SK-N-SH (cell line): Measurements from ENCODE around the gene CNTNAP5. TPM values are rescaled to one million over a fixed set of nuclear protein-coding genes. Genes with fewer than 3 reads are reported as not detected.

Source experiments
- CTCF ChIA-PET: fragments of 300-600, 350-600 bp; formaldehyde crosslinking; extraction: SDS; loops from one replicate; lab custom pipeline; 2021; lab: Yijun Ruan, JAX
- POLR2A ChIA-PET: fragments of 350-600 bp; sonication (Branson Sonifier 250); formaldehyde crosslinking; extraction: SDS; loops from one replicate; lab custom pipeline; 2020; ENCODE audit warnings: antibody characterized with exemption, inconsistent platforms; lab: Yijun Ruan, JAX
- DNase-seq: peaks from one replicate; pipeline ENCODE4 v3.0.0; 2012
- H2AFZ ChIP-seq: fragments of 200-600 bp; sonication (generic); 2 replicates; pipeline ENCODE4 v1.8.1; 2016; ENCODE audit warnings: antibody characterized with exemption, mild to moderate bottlenecking, low read depth
- H3F3A ChIP-seq: fragments of 200-600 bp; sonication (generic); replicated peaks from 2 replicates; pipeline ENCODE3; 2016; ENCODE audit warnings: antibody characterized with exemption, mild to moderate bottlenecking; ENCODE audit not compliant: insufficient read depth
- H3K27ac ChIP-seq, 2 experiments: fragments of 200-500 bp in 1 of 2; fragments of 200-600 bp in 1 of 2; sonication (Bioruptor generic) in 1 of 2; sonication (generic), shearing (Covaris generic) in 1 of 2; 2 replicates each; pipeline versions ENCODE4 v1.5.1 to v1.6.1; 2014 to 2016; ENCODE audit warnings: low read depth in 2 of 2, inconsistent platforms in 1 of 2, low read length in 1 of 2, mild to moderate bottlenecking in 1 of 2, mixed read lengths in 1 of 2
- H3K27me3 ChIP-seq: fragments of 200-600 bp; sonication (generic), shearing (Covaris generic); 2 replicates; pipeline ENCODE4 v1.6.1; 2016; ENCODE audit warnings: mixed run types; ENCODE audit not compliant: insufficient read depth
- H3K36me3 ChIP-seq, 2 experiments: fragments of 200-500 bp in 1 of 2; fragments of 200-600 bp in 1 of 2; sonication (Bioruptor generic) in 1 of 2; sonication (generic) in 1 of 2; replicated peaks in 1 of 2; 2 replicates each; pipeline versions ENCODE3 to v1.5.1; 2014 to 2016; ENCODE audit warnings: low read length in 1 of 2, mild to moderate bottlenecking in 1 of 2; ENCODE audit not compliant: insufficient read depth in 2 of 2, control insufficient read depth in 1 of 2
- H3K4me1 ChIP-seq, 2 experiments: fragments of 200-500 bp in 1 of 2; fragments of 200-600 bp in 1 of 2; sonication (Bioruptor generic) in 1 of 2; sonication (generic), shearing (Covaris generic) in 1 of 2; 2 replicates each; pipeline versions ENCODE4 v1.5.1 to v1.6.1; 2014 to 2016; ENCODE audit warnings: low read depth in 1 of 2, low read length in 1 of 2, mixed run types in 1 of 2; ENCODE audit not compliant: insufficient read depth in 2 of 2, control insufficient read depth in 1 of 2
- H3K4me2 ChIP-seq: fragments of 200-600 bp; sonication (generic), shearing (Covaris generic); 2 replicates; pipeline ENCODE4 v1.6.1; 2017; ENCODE audit warnings: mixed run types
- H3K4me3 ChIP-seq, 2 experiments: fragments of 200-500 bp in 1 of 2; fragments of 200-600 bp in 1 of 2; sonication (Bioruptor generic) in 1 of 2; sonication (generic), shearing (Covaris generic) in 1 of 2; 2 replicates each; pipeline versions ENCODE4 v1.5.1 to v1.8.1; 2014 to 2016; ENCODE audit warnings: low read depth in 2 of 2, inconsistent platforms in 1 of 2, low read length in 1 of 2, mild to moderate bottlenecking in 1 of 2, mixed read lengths in 1 of 2, moderate library complexity in 1 of 2
- H3K79me2 ChIP-seq: fragments of 200-600 bp; sonication (generic); 2 replicates; pipeline ENCODE4 v1.8.1; 2017; ENCODE audit warnings: mild to moderate bottlenecking; ENCODE audit not compliant: insufficient read depth
- H3K9ac ChIP-seq: fragments of 200-600 bp; sonication (generic); 2 replicates; pipeline ENCODE4 v1.6.1; 2017; ENCODE audit warnings: mixed run types
- H3K9me2 ChIP-seq: fragments of 200-600 bp; sonication (generic); 2 replicates; pipeline ENCODE4 v1.6.1; 2017; ENCODE audit warnings: mixed run types
- H3K9me3 ChIP-seq: fragments of 200-600 bp; sonication (generic); 2 replicates; pipeline ENCODE4 v1.6.1; 2017; ENCODE audit warnings: mixed run types, mild to moderate bottlenecking, moderate library complexity
- H4K20me1 ChIP-seq: fragments of 200-600 bp; sonication (generic); 2 replicates; pipeline ENCODE4 v1.6.1; 2017; ENCODE audit warnings: mild to moderate bottlenecking, mixed run types; ENCODE audit not compliant: insufficient read depth
- CHD2 ChIP-seq: fragments of 150-350 bp; IDR thresholded peaks from 2 replicates; pipeline ENCODE4 v1.6.1; 2018; ENCODE audit warnings: low read length; ENCODE audit not compliant: partially characterized antibody
- EZH2phosphoT487 ChIP-seq: fragments of 200-600 bp; sonication (generic); IDR thresholded peaks from 2 replicates; pipeline ENCODE4 v1.6.1; 2017; ENCODE audit warnings: low read depth, mixed run types, mild to moderate bottlenecking, antibody characterized with exemption, moderate library complexity, borderline replicate concordance
- FOXJ3 ChIP-seq: sonication (generic); formaldehyde crosslinking; IDR thresholded peaks from 2 replicates; pipeline ENCODE4 v1.5.1; 2020; ENCODE audit warnings: mild to moderate bottlenecking, missing genetic modification reagents
- GABPA ChIP-seq: IDR thresholded peaks from 2 replicates; pipeline ENCODE4 v1.4.0; 2012; ENCODE audit warnings: low read depth, mild to moderate bottlenecking
- GATA2 ChIP-seq: sonication (generic); formaldehyde crosslinking; IDR thresholded peaks from 2 replicates; pipeline ENCODE4 v1.5.0; 2020; ENCODE audit warnings: mild to moderate bottlenecking, missing genetic modification reagents
- MEF2A ChIP-seq: IDR thresholded peaks from 2 replicates; pipeline ENCODE4 v1.4.0; 2012; ENCODE audit warnings: low read depth, borderline replicate concordance
- NFIC ChIP-seq: IDR thresholded peaks from 2 replicates; pipeline ENCODE4 v1.4.0; 2012; ENCODE audit warnings: borderline replicate concordance
- RFX5 ChIP-seq: IDR thresholded peaks from 2 replicates; pipeline ENCODE4 v1.6.1; 2012; ENCODE audit warnings: mild to moderate bottlenecking, improper control_type of control experiment, low read length
- WGBS: methylation state at CpG from one replicate; pipeline ENCODE4 v1.1.6; 2017; ENCODE audit warnings: low lambda C conversion rate; 5-methylcytosine and 5-hydroxymethylcytosine counted together
- polyA plus RNA-seq, 3 experiments: library from polyadenylated mRNA; depleted of rRNA; stranded (reverse); fragments of >200 nt; gene quantifications; 2 replicates each; pipeline ENCODE4 v1.2.3, GENCODE V29; 2012
- TF ChIP-seq, protein P1 (sequence below): fragments of 150-350 bp; IDR thresholded peaks from 2 replicates; pipeline ENCODE4 v1.6.1; 2017; ENCODE audit warnings: antibody characterized with exemption, low read length, low read depth, borderline replicate concordance
- TF ChIP-seq, protein P2 (sequence below): fragments of 150-350 bp; IDR thresholded peaks from 2 replicates; pipeline ENCODE4 v1.6.1; 2016; ENCODE audit warnings: mild to moderate bottlenecking, low read depth, low read length
- TF ChIP-seq, protein P3 (sequence below): IDR thresholded peaks from 2 replicates; pipeline ENCODE4 v1.4.0; 2012; ENCODE audit warnings: low read depth

Gene CNTNAP5
- polyA plus RNA-seq, 1 of the 3 experiments (the other 2 are of a cell fraction), result 0.08 TPM

DNA sequence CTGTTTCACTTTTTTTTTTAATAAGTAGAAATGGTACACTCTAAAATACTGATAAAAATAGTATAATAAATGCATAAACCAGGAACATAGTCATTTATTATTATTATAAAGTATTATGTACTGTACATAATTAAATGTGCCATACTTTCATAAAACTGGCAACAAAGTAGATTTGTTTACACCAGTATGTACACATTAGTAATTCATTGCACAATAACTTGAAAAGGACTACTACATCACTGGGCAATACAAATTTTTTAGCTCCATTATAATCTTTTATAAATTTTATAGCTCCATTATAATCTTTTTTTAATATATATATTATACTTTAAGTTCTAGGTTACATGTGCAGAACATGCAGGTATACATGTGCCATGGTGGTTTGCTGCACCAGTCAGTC is 636.5 kb downstream of the CNTNAP5 start:
- H3K4me3 ChIP-seq, result no peak overlapping the region
- H3K4me2 ChIP-seq, result no peak overlapping the region
- no peak overlapping the region for H3K9ac ChIP-seq
- no peaks in the 10 kb centered on the region for H3K9me2 ChIP-seq
- no peak for TF ChIP-seq FOXJ3 (CRISPR knock-in tag)
- TF ChIP-seq EZH2phosphoT487, result no peak
- TF ChIP-seq, protein P1, sequence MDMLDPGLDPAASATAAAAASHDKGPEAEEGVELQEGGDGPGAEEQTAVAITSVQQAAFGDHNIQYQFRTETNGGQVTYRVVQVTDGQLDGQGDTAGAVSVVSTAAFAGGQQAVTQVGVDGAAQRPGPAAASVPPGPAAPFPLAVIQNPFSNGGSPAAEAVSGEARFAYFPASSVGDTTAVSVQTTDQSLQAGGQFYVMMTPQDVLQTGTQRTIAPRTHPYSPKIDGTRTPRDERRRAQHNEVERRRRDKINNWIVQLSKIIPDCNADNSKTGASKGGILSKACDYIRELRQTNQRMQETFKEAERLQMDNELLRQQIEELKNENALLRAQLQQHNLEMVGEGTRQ, result no peak
- TF ChIP-seq GABPA, result no peak
- TF ChIP-seq, protein P2, sequence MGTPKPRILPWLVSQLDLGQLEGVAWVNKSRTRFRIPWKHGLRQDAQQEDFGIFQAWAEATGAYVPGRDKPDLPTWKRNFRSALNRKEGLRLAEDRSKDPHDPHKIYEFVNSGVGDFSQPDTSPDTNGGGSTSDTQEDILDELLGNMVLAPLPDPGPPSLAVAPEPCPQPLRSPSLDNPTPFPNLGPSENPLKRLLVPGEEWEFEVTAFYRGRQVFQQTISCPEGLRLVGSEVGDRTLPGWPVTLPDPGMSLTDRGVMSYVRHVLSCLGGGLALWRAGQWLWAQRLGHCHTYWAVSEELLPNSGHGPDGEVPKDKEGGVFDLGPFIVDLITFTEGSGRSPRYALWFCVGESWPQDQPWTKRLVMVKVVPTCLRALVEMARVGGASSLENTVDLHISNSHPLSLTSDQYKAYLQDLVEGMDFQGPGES, result no peak
- TF ChIP-seq, protein P3, sequence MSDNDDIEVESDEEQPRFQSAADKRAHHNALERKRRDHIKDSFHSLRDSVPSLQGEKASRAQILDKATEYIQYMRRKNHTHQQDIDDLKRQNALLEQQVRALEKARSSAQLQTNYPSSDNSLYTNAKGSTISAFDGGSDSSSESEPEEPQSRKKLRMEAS, result no peak
- TF ChIP-seq CHD2, result no peak
- TF ChIP-seq NFIC, result no peak
- no peaks in the 10 kb centered on the region for H3K9me3 ChIP-seq
- H2AFZ ChIP-seq, result no peak overlapping the region
- H3K4me1 ChIP-seq, result no peaks in the 10 kb centered on the region
- no peaks in the 10 kb centered on the region for H3F3A ChIP-seq
- no peaks in the 10 kb centered on the region for H4K20me1 ChIP-seq
- no peaks in the 10 kb centered on the region for H3K36me3 ChIP-seq
- no peak overlapping the region for H3K27ac ChIP-seq
- no peaks in the 10 kb centered on the region for H3K79me2 ChIP-seq
- POLR2A ChIA-PET, result no interaction called here
- no peak for DNase-seq
- no peaks in the 10 kb centered on the region for H3K27me3 ChIP-seq
- CTCF ChIA-PET, result no interaction called here

DNA sequence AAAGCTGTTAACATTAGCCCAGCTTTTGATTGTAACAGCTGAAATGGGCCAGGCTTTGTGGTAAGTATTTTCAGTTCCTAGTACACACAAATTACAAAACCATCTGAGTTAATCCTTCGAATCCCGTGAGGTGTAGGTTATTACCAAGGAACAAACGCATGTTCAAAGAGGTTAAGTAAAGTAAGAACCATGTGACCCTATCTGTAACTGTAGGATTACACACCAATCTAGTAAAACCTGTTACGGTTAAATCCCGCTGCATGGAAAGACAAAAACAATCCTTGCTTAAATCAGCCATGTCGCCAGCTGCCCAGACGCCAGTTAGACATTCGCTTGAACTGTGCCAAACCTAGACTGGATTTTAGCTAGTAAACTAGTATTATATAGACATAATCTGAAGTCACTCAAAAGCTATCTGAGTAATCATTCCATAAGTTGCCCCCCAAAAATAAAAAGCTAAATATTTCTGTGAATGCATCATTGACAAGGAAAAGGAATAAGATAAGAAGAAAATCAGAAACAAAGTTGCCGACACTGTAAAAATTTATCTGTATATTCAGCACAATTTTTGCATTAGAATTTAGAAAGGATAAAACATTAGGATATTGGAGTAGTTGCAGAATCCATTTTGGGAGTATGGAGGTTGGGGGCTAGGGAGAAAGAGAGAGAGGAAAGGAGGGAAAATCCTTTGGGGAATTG is 638.0 kb downstream of the CNTNAP5 start:
- ChIA-PET POLR2A (no interaction called here), CTCF (no interaction called here)
- no peak overlapping the region for H2AFZ ChIP-seq
- H3K4me3 ChIP-seq, result no peak overlapping the region
- 53% methylated on average over 9 of the region's 9 CpGs for WGBS
- H3K27ac ChIP-seq, result no peak overlapping the region
- no peaks in the 10 kb centered on the region for H3K4me1 ChIP-seq
- H3F3A ChIP-seq, result no peaks in the 10 kb centered on the region
- H3K9ac ChIP-seq, result no peak overlapping the region
- no peaks in the 10 kb centered on the region for H3K79me2 ChIP-seq
- H3K4me2 ChIP-seq, result no peak overlapping the region
- TF ChIP-seq MEF2A (no peak), RFX5 (no peak), GATA2 (CRISPR knock-in tag) (no peak)
- no peaks in the 10 kb centered on the region for H3K9me2 ChIP-seq
- H4K20me1 ChIP-seq, result no peaks in the 10 kb centered on the region
- no peaks in the 10 kb centered on the region for H3K27me3 ChIP-seq
- no peaks in the 10 kb centered on the region for H3K36me3 ChIP-seq
- no peaks in the 10 kb centered on the region for H3K9me3 ChIP-seq
- DNase-seq, result no peak
